Epithelial cell of esophagus (primary cell): ENCODE measurements around the gene TSGA10IP.
"Not testable (repeated sequence)": the region's sequence is repeated elsewhere in the genome, so short reads cannot be mapped to it uniquely, and the experiment has no call there.

Experiments
- DNase-seq: peaks from one replicate; pipeline ENCODE4 v3.0.0; 2010; ENCODE audit warnings: low read depth
- H3K4me3 ChIP-seq: 2 replicates; pipeline ENCODE4 v1.5.1; 2011; ENCODE audit warnings: mild to moderate bottlenecking, low read length, control low read depth
- CTCF ChIP-seq: IDR thresholded peaks from 2 replicates; pipeline ENCODE4 v1.5.1; 2011; ENCODE audit warnings: low read depth, mild to moderate bottlenecking, low read length, control low read depth, inconsistent platforms; ENCODE audit not compliant: insufficient read depth; ENCODE audit errors: missing control alignments

TSGA10IP gene

GRCh38 chr11:65946655-65947054, 1.4 kb downstream of the TSGA10IP start:
- DNase-seq = no peak
- no peak overlapping the region for H3K4me3 ChIP-seq
- TF ChIP-seq CTCF = no peak

GRCh38 chr11:65947133-65947532, 1.9 kb downstream of the TSGA10IP start:
- no peak overlapping the region for H3K4me3 ChIP-seq
- DNase-seq = no peak
- no peak for TF ChIP-seq CTCF

- no peak for DNase-seq
- no peak overlapping the region for H3K4me3 ChIP-seq
- TF ChIP-seq CTCF = no peak
These were observed 2.4 kb downstream of the TSGA10IP start for GRCh38 chr11:65947603-65948125.

- not testable (repeated sequence) for H3K4me3 ChIP-seq, DNase-seq
These were observed 5.4 kb downstream of the TSGA10IP start for GRCh38 chr11:65950711-65951110.

GRCh38 chr11:65951641-65952040, 6.4 kb downstream of the TSGA10IP start:
- not testable (repeated sequence) for H3K4me3 ChIP-seq
- peak; percentile 56 for DNase-seq

GRCh38 chr11:65952052-65952521, 6.8 kb downstream of the TSGA10IP start:
- no peak overlapping the region for H3K4me3 ChIP-seq
- peak; percentile 74 for DNase-seq
- no peak for TF ChIP-seq CTCF

- no peak for TF ChIP-seq CTCF
- no peak for DNase-seq
- no peak overlapping the region for H3K4me3 ChIP-seq
These were observed 8.2 kb downstream of the TSGA10IP start for GRCh38 chr11:65953471-65953870.

GRCh38 chr11:65954771-65955170, 9.5 kb downstream of the TSGA10IP start:
- H3K4me3 ChIP-seq = no peak overlapping the region
- DNase-seq = peak; percentile 83
- TF ChIP-seq CTCF = no peak
